Osteoblast (primary cell): ENCODE results near the gene MYH1. TPM values are rescaled to one million over a fixed set of nuclear protein-coding genes. Genes with fewer than 3 reads are reported as not detected.

ENCODE experiments used
- DNase-seq: peaks from one replicate; pipeline ENCODE4 v3.0.0; 2011; ENCODE audit warnings: low spot score, mixed read lengths; ENCODE audit not compliant: insufficient read length; ENCODE audit errors: missing footprints
- H2AFZ ChIP-seq: 2 replicates; pipeline ENCODE4 v1.6.0; 2011; ENCODE audit warnings: mild to moderate bottlenecking, low read length
- H3K27ac ChIP-seq: 2 replicates; pipeline ENCODE4 v1.5.1; 2011; ENCODE audit warnings: mild to moderate bottlenecking, low read depth, low read length, moderate library complexity
- H3K27me3 ChIP-seq: 2 replicates; pipeline ENCODE4 v1.6.0; 2012; ENCODE audit warnings: mild to moderate bottlenecking, control low read depth, inconsistent platforms, low read length, moderate library complexity; ENCODE audit not compliant: insufficient read depth
- H3K36me3 ChIP-seq: 2 replicates; pipeline ENCODE4 v1.5.1; 2011; ENCODE audit warnings: mild to moderate bottlenecking, low read length, control low read depth, moderate library complexity; ENCODE audit not compliant: insufficient read depth
- H3K4me1 ChIP-seq: 2 replicates; pipeline ENCODE4 v1.5.1; 2011; ENCODE audit warnings: mild to moderate bottlenecking, low read length, control low read depth, moderate library complexity; ENCODE audit not compliant: insufficient read depth
- H3K4me2 ChIP-seq: 2 replicates; pipeline ENCODE4 v1.6.0; 2011; ENCODE audit warnings: mild to moderate bottlenecking, low read length; ENCODE audit not compliant: insufficient read depth
- H3K4me3 ChIP-seq: fragments of 200-600 bp; sonication (generic); 3 replicates; pipeline ENCODE4 v1.5.1; 2012; ENCODE audit warnings: mild to moderate bottlenecking, low read length, inconsistent platforms; ENCODE audit not compliant: insufficient read depth
- H3K79me2 ChIP-seq: 2 replicates; pipeline ENCODE4 v1.6.0; 2012; ENCODE audit warnings: mild to moderate bottlenecking, low read length, control low read depth, inconsistent platforms; ENCODE audit not compliant: insufficient read depth
- H3K9me3 ChIP-seq: 2 replicates; pipeline ENCODE4 v1.5.1; 2011; ENCODE audit warnings: low read depth, low read length, control low read depth
- H4K20me1 ChIP-seq: 2 replicates; pipeline ENCODE4 v1.6.0; 2012; ENCODE audit warnings: mild to moderate bottlenecking, low read length, control low read depth; ENCODE audit not compliant: insufficient read depth
- total RNA-seq: library from RNA; depleted of rRNA; stranded (reverse); fragments of >200 nt; gene quantifications from 2 replicates; pipeline ENCODE4 v1.2.3, GENCODE V29; 2012
- TF ChIP-seq, protein P1 (sequence below): IDR thresholded peaks from 2 replicates; pipeline ENCODE4 v1.5.1; 2011; ENCODE audit warnings: mild to moderate bottlenecking, low read depth, low read length, moderate library complexity; ENCODE audit errors: extremely low read depth

The MYH1 gene
- total RNA-seq, 1 donor: not detected

DNA sequence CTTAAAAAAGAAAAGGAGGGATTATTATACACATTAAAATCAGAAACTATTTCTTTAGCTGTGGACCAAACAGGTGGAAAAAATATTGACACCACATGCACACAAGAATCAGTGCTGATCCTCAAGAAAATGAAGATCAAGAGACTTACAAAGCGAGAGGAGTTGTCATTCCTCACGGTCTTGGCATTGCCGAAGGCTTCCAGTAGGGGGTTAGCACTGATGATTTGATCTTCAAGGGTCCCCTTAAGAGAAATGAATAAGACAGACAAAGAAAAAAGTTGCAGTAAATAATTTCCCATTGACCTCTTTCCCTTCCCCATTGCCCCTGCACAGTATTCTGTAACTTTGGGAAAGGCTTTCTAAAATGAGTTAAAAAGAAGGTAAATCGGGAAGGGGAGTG lies 54.9 kb downstream of the MYH1 start:
- Histone ChIP-seq H3K36me3 (no peaks in the 10 kb centered on the region), H3K27ac (no peak overlapping the region), H3K79me2 (no peaks in the 10 kb centered on the region), H3K4me1 (no peaks in the 10 kb centered on the region), H2AFZ (no peak overlapping the region), H4K20me1 (no peaks in the 10 kb centered on the region), H3K27me3 (no peaks in the 10 kb centered on the region), H3K4me2 (no peak overlapping the region), H3K4me3 (no peak overlapping the region), H3K9me3 (no peaks in the 10 kb centered on the region)
- DNase-seq: no peak
- TF ChIP-seq, protein P1, sequence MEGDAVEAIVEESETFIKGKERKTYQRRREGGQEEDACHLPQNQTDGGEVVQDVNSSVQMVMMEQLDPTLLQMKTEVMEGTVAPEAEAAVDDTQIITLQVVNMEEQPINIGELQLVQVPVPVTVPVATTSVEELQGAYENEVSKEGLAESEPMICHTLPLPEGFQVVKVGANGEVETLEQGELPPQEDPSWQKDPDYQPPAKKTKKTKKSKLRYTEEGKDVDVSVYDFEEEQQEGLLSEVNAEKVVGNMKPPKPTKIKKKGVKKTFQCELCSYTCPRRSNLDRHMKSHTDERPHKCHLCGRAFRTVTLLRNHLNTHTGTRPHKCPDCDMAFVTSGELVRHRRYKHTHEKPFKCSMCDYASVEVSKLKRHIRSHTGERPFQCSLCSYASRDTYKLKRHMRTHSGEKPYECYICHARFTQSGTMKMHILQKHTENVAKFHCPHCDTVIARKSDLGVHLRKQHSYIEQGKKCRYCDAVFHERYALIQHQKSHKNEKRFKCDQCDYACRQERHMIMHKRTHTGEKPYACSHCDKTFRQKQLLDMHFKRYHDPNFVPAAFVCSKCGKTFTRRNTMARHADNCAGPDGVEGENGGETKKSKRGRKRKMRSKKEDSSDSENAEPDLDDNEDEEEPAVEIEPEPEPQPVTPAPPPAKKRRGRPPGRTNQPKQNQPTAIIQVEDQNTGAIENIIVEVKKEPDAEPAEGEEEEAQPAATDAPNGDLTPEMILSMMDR: no peak

- Histone ChIP-seq H3K4me1 (no peaks in the 10 kb centered on the region), H3K4me3 (no peak overlapping the region), H2AFZ (no peak overlapping the region), H3K27me3 (no peaks in the 10 kb centered on the region), H3K9me3 (no peaks in the 10 kb centered on the region), H3K36me3 (no peaks in the 10 kb centered on the region), H3K4me2 (no peak overlapping the region), H3K79me2 (no peaks in the 10 kb centered on the region), H4K20me1 (no peaks in the 10 kb centered on the region), H3K27ac (no peak overlapping the region)
- TF ChIP-seq, protein P1: no peak
- DNase-seq: no peak
Measured at GRCh38 chr17:10460062-10460461, 58.3 kb downstream of the MYH1 start.

DNA sequence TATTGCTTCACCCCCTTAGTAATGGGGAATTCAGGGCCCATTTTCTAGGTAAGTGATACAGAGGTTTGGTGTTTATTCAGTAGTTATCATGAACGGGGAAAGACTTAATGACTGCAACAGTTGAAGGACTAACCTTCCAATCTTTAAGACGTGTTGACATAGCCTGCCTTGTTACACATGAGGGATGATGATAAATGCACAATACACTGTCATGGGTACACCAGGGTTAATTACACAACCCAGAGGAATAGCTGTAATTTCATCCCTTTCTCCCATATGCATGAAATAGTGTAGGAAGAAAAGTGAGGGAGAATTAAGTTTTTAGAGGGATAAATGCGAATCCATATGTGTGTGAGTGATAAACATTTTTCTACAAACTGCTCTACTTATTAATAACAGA lies 59.6 kb downstream of the MYH1 start:
- Histone ChIP-seq H3K4me1 (no peaks in the 10 kb centered on the region), H2AFZ (no peak overlapping the region), H3K79me2 (no peaks in the 10 kb centered on the region), H4K20me1 (no peaks in the 10 kb centered on the region), H3K27ac (no peak overlapping the region), H3K27me3 (no peaks in the 10 kb centered on the region), H3K4me2 (no peak overlapping the region), H3K9me3 (no peaks in the 10 kb centered on the region), H3K36me3 (no peaks in the 10 kb centered on the region), H3K4me3 (no peak overlapping the region)
- DNase-seq: no peak
- TF ChIP-seq, protein P1: no peak

DNA sequence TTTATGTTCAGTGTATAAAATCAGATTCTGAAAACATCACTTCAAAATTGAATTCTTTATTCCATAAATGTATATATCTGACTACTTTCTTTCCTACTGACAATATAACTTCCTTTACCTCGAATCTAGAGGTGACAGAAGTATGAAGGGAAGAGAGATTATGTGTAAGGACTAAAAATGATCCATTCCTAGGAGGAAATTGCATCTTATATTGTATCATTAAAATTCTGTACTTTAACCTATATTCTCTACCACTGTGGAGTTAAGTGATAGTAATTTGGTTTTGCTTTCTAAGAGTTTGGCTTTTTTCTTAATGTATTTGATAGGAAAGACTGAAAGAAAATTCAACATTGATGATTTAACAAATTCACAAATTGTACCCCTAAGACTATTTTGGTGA lies 60.4 kb downstream of the MYH1 start:
- Histone ChIP-seq H4K20me1 (no peaks in the 10 kb centered on the region), H3K27me3 (no peaks in the 10 kb centered on the region), H2AFZ (no peak overlapping the region), H3K27ac (no peak overlapping the region), H3K4me2 (no peak overlapping the region), H3K4me1 (no peaks in the 10 kb centered on the region), H3K79me2 (no peaks in the 10 kb centered on the region), H3K36me3 (no peaks in the 10 kb centered on the region), H3K4me3 (no peak overlapping the region), H3K9me3 (no peaks in the 10 kb centered on the region)
- TF ChIP-seq, protein P1: no peak
- DNase-seq: no peak
